Measurements from ENCODE around the gene POU6F2. TPM values are rescaled to one million over a fixed set of nuclear protein-coding genes. Genes with fewer than 3 reads are reported as not detected.

POU6F2 gene
- total RNA-seq, 1 experiment from 2014 or later, result not detected

DNA sequence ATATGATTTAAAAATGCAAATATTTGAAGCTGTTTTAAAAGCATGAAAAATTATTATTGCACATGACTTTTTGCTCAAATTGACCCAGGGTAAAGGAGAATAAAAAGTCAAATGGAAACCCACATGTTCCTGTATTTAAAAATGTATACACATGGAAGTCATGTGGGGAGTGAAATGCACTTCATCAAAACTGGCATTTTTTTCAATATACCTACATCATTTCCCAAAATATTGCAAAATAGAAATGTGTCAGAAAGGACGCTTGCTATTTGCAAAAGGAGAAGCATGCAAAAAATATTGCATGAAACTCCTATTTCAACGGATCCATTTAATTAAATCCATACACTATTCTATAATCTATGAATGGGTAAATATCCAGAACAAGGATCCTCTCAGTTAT, 117.0 kb downstream of the POU6F2 start:
- no peak overlapping the region for H3K9ac ChIP-seq (ENCODE audit: low read length)
- CTCF ChIA-PET, result no interaction called here
- H3K4me3 ChIP-seq (ENCODE audit: low read length), result no peak overlapping the region
- no peaks in the 10 kb centered on the region for H3K9me2 ChIP-seq (replicated peaks; ENCODE audit: low read length)
- no TSS peak for BruUV-seq (replicated peaks)
- no peaks in the 10 kb centered on the region for H3K9me3 ChIP-seq (ENCODE audit: low read length)
- no peaks in the 10 kb centered on the region for H3K36me3 ChIP-seq (ENCODE audit: low read depth, low read length)
- no peak for ATAC-seq
- no peaks in the 10 kb centered on the region for H3F3A ChIP-seq (ENCODE audit: low read length, unreplicated experiment)
- TF ChIP-seq EZH2 (IDR thresholded peaks at IDR 0.05; ENCODE audit: low read length, unreplicated experiment), result no peak
- no peak for TF ChIP-seq EZH2phosphoT487 (IDR thresholded peaks at IDR 0.05; ENCODE audit: borderline replicate concordance, low read length)
- TF ChIP-seq, protein P1, sequence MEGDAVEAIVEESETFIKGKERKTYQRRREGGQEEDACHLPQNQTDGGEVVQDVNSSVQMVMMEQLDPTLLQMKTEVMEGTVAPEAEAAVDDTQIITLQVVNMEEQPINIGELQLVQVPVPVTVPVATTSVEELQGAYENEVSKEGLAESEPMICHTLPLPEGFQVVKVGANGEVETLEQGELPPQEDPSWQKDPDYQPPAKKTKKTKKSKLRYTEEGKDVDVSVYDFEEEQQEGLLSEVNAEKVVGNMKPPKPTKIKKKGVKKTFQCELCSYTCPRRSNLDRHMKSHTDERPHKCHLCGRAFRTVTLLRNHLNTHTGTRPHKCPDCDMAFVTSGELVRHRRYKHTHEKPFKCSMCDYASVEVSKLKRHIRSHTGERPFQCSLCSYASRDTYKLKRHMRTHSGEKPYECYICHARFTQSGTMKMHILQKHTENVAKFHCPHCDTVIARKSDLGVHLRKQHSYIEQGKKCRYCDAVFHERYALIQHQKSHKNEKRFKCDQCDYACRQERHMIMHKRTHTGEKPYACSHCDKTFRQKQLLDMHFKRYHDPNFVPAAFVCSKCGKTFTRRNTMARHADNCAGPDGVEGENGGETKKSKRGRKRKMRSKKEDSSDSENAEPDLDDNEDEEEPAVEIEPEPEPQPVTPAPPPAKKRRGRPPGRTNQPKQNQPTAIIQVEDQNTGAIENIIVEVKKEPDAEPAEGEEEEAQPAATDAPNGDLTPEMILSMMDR (conservative IDR thresholded peaks at IDR 0.05; ENCODE audit: low read depth, low read length), result no peak
- no peak overlapping the region for H3K27ac ChIP-seq (ENCODE audit: low read length)
- intact Hi-C loops (cut with micrococcal nuclease), result no loop called here
- H3K4me2 ChIP-seq (ENCODE audit: low read length), result no peak overlapping the region
- no peak overlapping the region for H2AFZ ChIP-seq (ENCODE audit: low read length)
- peaks cover 64% of the 10 kb centered on the region for H3K27me3 ChIP-seq (ENCODE audit: low read length)
- no peak for DNase-seq
- H3K4me1 ChIP-seq (ENCODE audit: insufficient read depth, low read length), result no peaks in the 10 kb centered on the region
- H3K79me2 ChIP-seq (ENCODE audit: low read length), result no peaks in the 10 kb centered on the region
- no peaks in the 10 kb centered on the region for H4K20me1 ChIP-seq (ENCODE audit: low read length)
- POLR2A ChIA-PET (ENCODE audit: unreplicated experiment), result no interaction called here

DNA sequence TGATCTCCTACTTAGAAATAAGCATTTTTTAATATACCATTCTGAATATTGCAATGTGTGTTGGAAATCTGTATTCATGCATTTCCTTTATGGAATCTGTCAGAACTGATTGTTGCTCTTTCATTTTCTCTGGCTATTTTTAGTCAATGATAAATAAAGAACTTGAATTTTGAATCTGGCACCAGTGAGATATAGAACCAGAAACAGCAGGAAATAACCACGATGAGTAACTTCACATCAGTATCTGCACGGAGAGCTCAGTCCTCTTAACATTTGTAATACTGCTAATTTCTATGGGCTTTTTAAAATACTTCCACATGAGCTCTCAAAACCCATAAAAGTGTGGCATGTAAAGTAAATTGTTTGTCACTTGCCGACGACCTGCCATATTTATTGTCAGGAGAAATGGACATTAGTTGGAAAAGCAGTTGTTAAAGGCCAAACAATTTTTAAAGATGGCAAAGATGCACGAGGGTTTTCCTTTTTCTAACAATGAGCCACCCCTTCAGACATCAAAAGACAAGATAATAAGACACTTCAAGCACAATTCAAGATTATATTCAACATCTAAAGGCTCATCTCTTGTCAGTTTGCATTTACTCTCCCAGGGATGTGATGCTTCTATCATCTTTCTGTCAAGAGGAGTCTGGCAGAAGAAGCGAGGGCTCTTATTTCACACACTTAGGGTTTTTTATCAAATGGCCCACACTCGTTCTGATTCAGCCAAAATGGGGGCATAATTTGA, 118.3 kb downstream of the POU6F2 start:
- no TSS peak for BruUV-seq (replicated peaks)
- H3K36me3 ChIP-seq (ENCODE audit: low read depth, low read length), result no peaks in the 10 kb centered on the region
- TF ChIP-seq EZH2phosphoT487 (IDR thresholded peaks at IDR 0.05; ENCODE audit: borderline replicate concordance, low read length), result no peak
- no peak for TF ChIP-seq EZH2 (IDR thresholded peaks at IDR 0.05; ENCODE audit: low read length, unreplicated experiment)
- TF ChIP-seq, protein P1 (conservative IDR thresholded peaks at IDR 0.05; ENCODE audit: low read depth, low read length), result no peak
- ATAC-seq, result no peak
- ChIA-PET POLR2A (ENCODE audit: unreplicated experiment) (no interaction called here), CTCF (no interaction called here)
- intact Hi-C loops (cut with micrococcal nuclease), result no loop called here
- H3K79me2 ChIP-seq (ENCODE audit: low read length), result no peaks in the 10 kb centered on the region
- no peak overlapping the region for H3K27ac ChIP-seq (ENCODE audit: low read length)
- no peak overlapping the region for H3K9ac ChIP-seq (ENCODE audit: low read length)
- H3K9me3 ChIP-seq (ENCODE audit: low read length), result no peaks in the 10 kb centered on the region
- H3K4me1 ChIP-seq (ENCODE audit: insufficient read depth, low read length), result no peaks in the 10 kb centered on the region
- no peak overlapping the region for H2AFZ ChIP-seq (ENCODE audit: low read length)
- no peak overlapping the region for H3K4me3 ChIP-seq (ENCODE audit: low read length)
- no peaks in the 10 kb centered on the region for H3F3A ChIP-seq (ENCODE audit: low read length, unreplicated experiment)
- H4K20me1 ChIP-seq (ENCODE audit: low read length), result no peaks in the 10 kb centered on the region
- no peaks in the 10 kb centered on the region for H3K9me2 ChIP-seq (replicated peaks; ENCODE audit: low read length)
- H3K4me2 ChIP-seq (ENCODE audit: low read length), result no peak overlapping the region
- no peak for DNase-seq
- peaks cover 60% of the 10 kb centered on the region for H3K27me3 ChIP-seq (ENCODE audit: low read length)

DNA sequence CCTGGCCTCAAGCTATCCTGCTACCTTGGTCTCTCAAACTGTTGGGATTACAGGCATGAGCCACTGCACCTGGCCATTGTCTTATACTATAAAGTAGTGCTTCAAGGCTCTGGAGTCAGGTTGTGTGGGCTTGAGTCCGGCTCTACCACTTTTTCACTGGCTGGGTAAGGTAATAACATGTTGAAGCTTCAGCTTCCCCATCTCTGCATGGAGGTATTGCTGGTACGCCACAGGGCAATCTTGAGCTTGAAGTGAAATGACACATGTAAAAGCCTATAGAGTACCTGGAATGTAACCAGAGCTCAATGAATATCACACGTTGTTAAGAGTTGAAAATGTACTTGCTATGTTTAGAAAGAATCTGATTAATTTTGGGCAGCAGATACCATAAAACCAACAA, 120.8 kb downstream of the POU6F2 start:
- H3K27me3 ChIP-seq (ENCODE audit: low read length), result peaks cover 38% of the 10 kb centered on the region
- no peak for ATAC-seq
- no peaks in the 10 kb centered on the region for H4K20me1 ChIP-seq (ENCODE audit: low read length)
- no peak overlapping the region for H3K27ac ChIP-seq (ENCODE audit: low read length)
- ChIA-PET CTCF (no interaction called here), POLR2A (ENCODE audit: unreplicated experiment) (no interaction called here)
- no peak for DNase-seq
- H3K9ac ChIP-seq (ENCODE audit: low read length), result no peak overlapping the region
- H3K79me2 ChIP-seq (ENCODE audit: low read length), result no peaks in the 10 kb centered on the region
- no peak overlapping the region for H3K4me2 ChIP-seq (ENCODE audit: low read length)
- no peak overlapping the region for H3K4me3 ChIP-seq (ENCODE audit: low read length)
- H3K4me1 ChIP-seq (ENCODE audit: insufficient read depth, low read length), result no peaks in the 10 kb centered on the region
- TF ChIP-seq EZH2 (IDR thresholded peaks at IDR 0.05; ENCODE audit: low read length, unreplicated experiment) (no peak), EZH2phosphoT487 (IDR thresholded peaks at IDR 0.05; ENCODE audit: borderline replicate concordance, low read length) (no peak)
- TF ChIP-seq, protein P1 (conservative IDR thresholded peaks at IDR 0.05; ENCODE audit: low read depth, low read length), result no peak
- H3F3A ChIP-seq (ENCODE audit: low read length, unreplicated experiment), result no peaks in the 10 kb centered on the region
- intact Hi-C loops (cut with micrococcal nuclease), result no loop called here
- BruUV-seq (replicated peaks), result no TSS peak
- H2AFZ ChIP-seq (ENCODE audit: low read length), result no peak overlapping the region
- no peaks in the 10 kb centered on the region for H3K9me3 ChIP-seq (ENCODE audit: low read length)
- H3K9me2 ChIP-seq (replicated peaks; ENCODE audit: low read length), result no peaks in the 10 kb centered on the region
- H3K36me3 ChIP-seq (ENCODE audit: low read depth, low read length), result no peaks in the 10 kb centered on the region

Data from PC-3 (cell line).